IMR-90 (cell line): ENCODE results near the gene GTSE1. TPM values are rescaled to one million over a fixed set of nuclear protein-coding genes. Genes with fewer than 3 reads are reported as not detected.

Experiments used
- ATAC-seq: fragments of 200-7000 bp; cut with Tn5 transposase; 2 replicates; pipeline ENCODE4 v1.9.1; 2020; ENCODE audit warnings: low read depth, mild to moderate bottlenecking, moderate library complexity
- BruUV-seq: library from RNA; stranded (reverse); fragments of 400-500 nt; replicated peaks from 2 replicates; lab custom pipeline; 2021; lab: Mats Ljungman, UMichigan
- CTCF ChIA-PET: fragments of 300-600 bp; formaldehyde crosslinking; extraction: SDS; loops from one replicate; lab custom pipeline; 2021; ENCODE audit warnings: antibody characterized with exemption; lab: Yijun Ruan, JAX
- POLR2A ChIA-PET: fragments of 300-600 bp; sonication (Branson Sonifier 250); formaldehyde crosslinking; loops from one replicate; lab custom pipeline; 2022; ENCODE audit warnings: antibody characterized with exemption; ENCODE audit not compliant: unreplicated experiment; lab: Charles Lee
- DNase-seq: peaks from one replicate; pipeline ENCODE4 v3.0.0; 2013
- H2AFZ ChIP-seq: replicated peaks from 2 replicates; pipeline ENCODE3; 2013; ENCODE audit warnings: low read length, mild to moderate bottlenecking; ENCODE audit not compliant: poor library complexity
- H2AK5ac ChIP-seq: 2 replicates; pipeline ENCODE4 v1.6.1; 2013; ENCODE audit warnings: low read depth, low read length, inconsistent platforms
- H2AK9ac ChIP-seq: replicated peaks from 2 replicates; pipeline ENCODE3; 2013; ENCODE audit warnings: mild to moderate bottlenecking, low read depth, low read length, moderate library complexity; ENCODE audit not compliant: poor library complexity
- H2BK120ac ChIP-seq: 2 replicates; pipeline ENCODE4 v1.6.1; 2013; ENCODE audit warnings: low read depth, low read length, inconsistent platforms
- H2BK15ac ChIP-seq: 3 replicates; pipeline ENCODE4 v1.6.1; 2013; ENCODE audit warnings: low read depth, low read length, inconsistent platforms
- H2BK20ac ChIP-seq: 2 replicates; pipeline ENCODE4 v1.6.1; 2013; ENCODE audit warnings: low read depth, mild to moderate bottlenecking, inconsistent platforms, low read length, moderate library complexity
- H2BK5ac ChIP-seq: 2 replicates; pipeline ENCODE4 v1.6.1; 2013; ENCODE audit warnings: mild to moderate bottlenecking, low read depth, low read length, inconsistent platforms; ENCODE audit not compliant: poor library complexity, severe bottlenecking
- H3K14ac ChIP-seq: replicated peaks from 2 replicates; pipeline ENCODE4 v1.6.1; 2013; ENCODE audit warnings: low read depth, low read length, inconsistent platforms
- H3K18ac ChIP-seq: 2 replicates; pipeline ENCODE4 v1.6.1; 2013; ENCODE audit warnings: low read depth, low read length, control low read depth
- H3K23ac ChIP-seq: 2 replicates; pipeline ENCODE4 v1.6.1; 2013; ENCODE audit warnings: low read depth, low read length, inconsistent platforms
- H3K27ac ChIP-seq: 2 replicates; pipeline ENCODE4 v1.5.1; 2013; ENCODE audit warnings: mild to moderate bottlenecking, control low read depth, low read length; ENCODE audit not compliant: insufficient read depth
- H3K27me3 ChIP-seq: 2 replicates; pipeline ENCODE4 v1.6.1; 2013; ENCODE audit warnings: low read length; ENCODE audit not compliant: control insufficient read depth, insufficient read depth
- H3K36me3 ChIP-seq: 2 replicates; pipeline ENCODE4 v1.6.1; 2013; ENCODE audit warnings: low read length, mixed read lengths; ENCODE audit not compliant: control insufficient read depth, insufficient read depth
- H3K4ac ChIP-seq: 2 replicates; pipeline ENCODE4 v1.6.1; 2013; ENCODE audit warnings: low read depth, low read length, inconsistent platforms
- H3K4me1 ChIP-seq: 2 replicates; pipeline ENCODE4 v1.6.1; 2013; ENCODE audit warnings: low read length, mixed read lengths; ENCODE audit not compliant: control insufficient read depth, insufficient read depth
- H3K4me2 ChIP-seq: 2 replicates; pipeline ENCODE4 v1.6.1; 2013; ENCODE audit warnings: low read depth, mild to moderate bottlenecking, control low read depth, low read length, moderate library complexity
- H3K4me3 ChIP-seq: 2 replicates; pipeline ENCODE4 v1.5.1; 2013; ENCODE audit warnings: low read depth, mild to moderate bottlenecking, control low read depth, low read length, moderate library complexity; ENCODE audit not compliant: insufficient read depth
- H3K56ac ChIP-seq: 2 replicates; pipeline ENCODE4 v1.6.1; 2013; ENCODE audit warnings: low read length, inconsistent platforms; ENCODE audit not compliant: insufficient read depth; ENCODE audit errors: extremely low read depth
- H3K79me1 ChIP-seq, 2 experiments: 2 replicates each; pipeline ENCODE4 v1.6.1; 2013; ENCODE audit warnings: low read length in 2 of 2, inconsistent platforms in 1 of 2, low read depth in 1 of 2
- H3K9ac ChIP-seq: 2 replicates; pipeline ENCODE4 v1.6.1; 2013; ENCODE audit warnings: low read depth, low read length, control low read depth
- H3K9me1 ChIP-seq: 2 replicates; pipeline ENCODE4 v1.6.1; 2013; ENCODE audit warnings: low read length, inconsistent platforms; ENCODE audit not compliant: insufficient read depth
- H3K9me3 ChIP-seq: 2 replicates; pipeline ENCODE4 v1.6.1; 2013; ENCODE audit warnings: low read length; ENCODE audit not compliant: control insufficient read depth, insufficient read depth
- H4K20me1 ChIP-seq: 2 replicates; pipeline ENCODE4 v1.6.1; 2013; ENCODE audit warnings: low read length, inconsistent platforms; ENCODE audit not compliant: insufficient read depth
- H4K5ac ChIP-seq: 2 replicates; pipeline ENCODE4 v1.6.1; 2013; ENCODE audit warnings: mild to moderate bottlenecking, low read depth, low read length, control low read depth
- H4K8ac ChIP-seq, 2 experiments: 2 replicates each; pipeline ENCODE4 v1.6.1; 2013; ENCODE audit warnings: low read depth in 2 of 2, low read length in 2 of 2, control low read depth in 1 of 2, inconsistent platforms in 1 of 2
- H4K91ac ChIP-seq: 2 replicates; pipeline ENCODE4 v1.6.1; 2013; ENCODE audit warnings: low read depth, low read length, inconsistent platforms; ENCODE audit not compliant: insufficient read depth
- FOS ChIP-seq: fragments of 150-350 bp; IDR thresholded peaks from 2 replicates; pipeline ENCODE4 v1.6.1; 2016; ENCODE audit warnings: low read depth, low read length
- MAFK ChIP-seq: IDR thresholded peaks from 2 replicates; pipeline ENCODE4 v1.6.1; 2012; ENCODE audit warnings: low read depth, low read length, improper control_type of control experiment
- NFE2L2 ChIP-seq: fragments of 150-350 bp; IDR thresholded peaks from 2 replicates; pipeline ENCODE4 v1.6.1; 2016; ENCODE audit warnings: low read depth, mild to moderate bottlenecking, low read length
- RCOR1 ChIP-seq: IDR thresholded peaks from 2 replicates; pipeline ENCODE4 v1.6.1; 2012; ENCODE audit warnings: mild to moderate bottlenecking, low read length, improper control_type of control experiment; ENCODE audit not compliant: insufficient replicate concordance
- USF2 ChIP-seq: fragments of 150-350 bp; IDR thresholded peaks from 2 replicates; pipeline ENCODE4 v1.6.1; 2017; ENCODE audit warnings: mild to moderate bottlenecking, antibody characterized with exemption, low read length, low read depth
- WGBS, 2 experiments: methylation state at CpG; one replicate each; pipeline versions ENCODE4 v1.1.5 to v1.1.7; 2013; ENCODE audit warnings: missing lambda C conversion rate in 2 of 2; ENCODE audit not compliant: insufficient read length in 1 of 2; ENCODE audit errors: extremely low coverage in 2 of 2; 5-methylcytosine and 5-hydroxymethylcytosine counted together
- dilution Hi-C: fragments of 300-500 bp; cut with HindIII; formaldehyde crosslinking; loops from one replicate; pipeline ENCODE4 v1.14.3; 2018; ENCODE audit warnings: low sequenced_read_pairs; ENCODE audit not compliant: unreplicated experiment
- in situ Hi-C: fragments of 300-500 bp; cut with MboI; formaldehyde crosslinking; loops from 3 replicates; pipeline ENCODE4 v1.14.3; 2019; ENCODE audit warnings: low sequenced_read_pairs, inconsistent platforms, mixed read lengths
- intact Hi-C: fragments of 100-400 bp; cut with micrococcal nuclease; formaldehyde crosslinking; loops from 2 replicates; pipeline ENCODE4 v1.10.0; 2022
- polyA plus RNA-seq, 3 experiments: library from polyadenylated mRNA; depleted of rRNA; stranded (reverse); fragments of >200 nt; gene quantifications; 2 replicates each; pipeline ENCODE4 v1.2.3, GENCODE V29; 2012; ENCODE audit warnings: low replicate concordance in 1 of 3
- total RNA-seq: library from RNA; depleted of rRNA; stranded (reverse); fragments of >200 nt; gene quantifications from 2 replicates; pipeline ENCODE4 v1.2.3, GENCODE V29; 2012

The GTSE1 gene
- total and polyA plus RNA-seq, 2 of the 4 experiments (the other 2 are of a cell fraction) = 5.9 to 17.1 TPM

GRCh38 chr22:46256358-46256958 lies 40.2 kb upstream of the GTSE1 start:
- ChIA-PET CTCF (no interaction called here), POLR2A (no interaction called here)
- ATAC-seq (peak; percentile 54), DNase-seq (peak; percentile 63)
- H4K5ac ChIP-seq = no peak overlapping the region
- 49% methylated on average over 5 of the region's 8 CpGs; no CpG with 5 or more reads in 1 of the 2 experiments for whole genome bisulfite sequencing, 2 experiments
- no peak overlapping the region for H3K4me3 ChIP-seq
- no peak overlapping the region for H2AFZ ChIP-seq
- H2AK5ac ChIP-seq = no peak overlapping the region
- H3K9ac ChIP-seq = no peak overlapping the region
- dilution Hi-C loops = no loop called here
- no peaks in the 10 kb centered on the region for H3K36me3 ChIP-seq
- no peak overlapping the region for H2BK20ac ChIP-seq
- intact Hi-C loops = no loop called here
- H3K27me3 ChIP-seq = peaks cover 17% of the 10 kb centered on the region
- H3K4me2 ChIP-seq = no peak overlapping the region
- H3K18ac ChIP-seq = no peak overlapping the region
- H4K8ac ChIP-seq = no peak overlapping the region
- no peak for TF ChIP-seq RCOR1
- 0 out of 2 replicates have a peak, but pooled peaks have one; percentile 3 for TF ChIP-seq NFE2L2
- TF ChIP-seq MAFK = peak; percentile 48; the same call in 1 of the 2 replicates
- no peak for TF ChIP-seq USF2
- peak; percentile 54 for TF ChIP-seq FOS
- H4K20me1 ChIP-seq = no peaks in the 10 kb centered on the region
- no peak overlapping the region for H2BK120ac ChIP-seq
- no peak overlapping the region for H2BK15ac ChIP-seq
- in situ Hi-C loops = no loop called here
- H3K9me3 ChIP-seq = peaks cover 13% of the 10 kb centered on the region
- H3K23ac ChIP-seq = no peak overlapping the region
- no TSS peak for BruUV-seq
- peaks cover under 1% of the 10 kb centered on the region in 2 experiments; a peak in 1 of 4 replicates for H3K79me1 ChIP-seq
- H4K91ac ChIP-seq = no peak overlapping the region
- H3K4ac ChIP-seq = no peak overlapping the region
- H3K56ac ChIP-seq = no peak overlapping the region
- no peak overlapping the region for H2BK5ac ChIP-seq
- H3K27ac ChIP-seq = no peak overlapping the region
- peaks cover 4% of the 10 kb centered on the region; the same call in 1 of the 2 replicates for H3K9me1 ChIP-seq
- H2AK9ac ChIP-seq = no peak overlapping the region
- peaks cover 2% of the 10 kb centered on the region; the same call in 1 of the 2 replicates for H3K4me1 ChIP-seq
- no peak overlapping the region for H3K14ac ChIP-seq
